DLD1 (cell line): Measurements from ENCODE around the gene NECAB2.
"Not testable (repeated sequence)": the region's sequence is repeated elsewhere in the genome, so short reads cannot be mapped to it uniquely, and the experiment has no call there.

Source experiments
- in situ Hi-C: cut with HindIII; loops from 2 replicates; pipeline ENCODE4 v1.10.0; 2017; ENCODE audit warnings: low sequenced_read_pairs

NECAB2 gene

GRCh38 chr16:83935858-83936255 is 32.2 kb upstream of the NECAB2 start:
- in situ Hi-C loops = no loop called here

- in situ Hi-C loops = no loop called here
Observed at GRCh38 chr16:83936581-83937165, 31.4 kb upstream of the NECAB2 start.

- in situ Hi-C loops = no loop called here
Observed at GRCh38 chr16:83937267-83937666, 30.8 kb upstream of the NECAB2 start.

- in situ Hi-C loops = no loop called here
Observed at GRCh38 chr16:83937922-83938885, 29.8 kb upstream of the NECAB2 start.

- in situ Hi-C loops = no loop called here
Observed at GRCh38 chr16:83939266-83939855, 28.7 kb upstream of the NECAB2 start.

- in situ Hi-C loops = no loop called here
Observed at GRCh38 chr16:83940119-83940518, 27.9 kb upstream of the NECAB2 start.

GRCh38 chr16:83940630-83941378 is 27.2 kb upstream of the NECAB2 start:
- in situ Hi-C loops = no loop called here

GRCh38 chr16:83941546-83941945 is 26.5 kb upstream of the NECAB2 start:
- in situ Hi-C loops = not testable (repeated sequence)

GRCh38 chr16:83942074-83942473 is 26.0 kb upstream of the NECAB2 start:
- in situ Hi-C loops = no loop called here

GRCh38 chr16:83942815-83943515 is 25.1 kb upstream of the NECAB2 start:
- in situ Hi-C loops = no loop called here

- in situ Hi-C loops = no loop called here
Observed at GRCh38 chr16:83943516-83944050, 24.5 kb upstream of the NECAB2 start.

- in situ Hi-C loops = no loop called here
Observed at GRCh38 chr16:83945587-83945986, 22.5 kb upstream of the NECAB2 start.

GRCh38 chr16:83946154-83946780 is 21.8 kb upstream of the NECAB2 start:
- in situ Hi-C loops = no loop called here

GRCh38 chr16:83946781-83947566 is 21.1 kb upstream of the NECAB2 start:
- in situ Hi-C loops = no loop called here

- in situ Hi-C loops = no loop called here
Observed at GRCh38 chr16:83947642-83948234, 20.3 kb upstream of the NECAB2 start.

GRCh38 chr16:83948914-83949723 is 18.9 kb upstream of the NECAB2 start:
- in situ Hi-C loops = no loop called here

- in situ Hi-C loops = no loop called here
Observed at GRCh38 chr16:83949724-83950001, 18.4 kb upstream of the NECAB2 start.

- in situ Hi-C loops = not testable (repeated sequence)
Observed at GRCh38 chr16:83950862-83951399, 17.1 kb upstream of the NECAB2 start.
